Trophoblast cell (in vitro differentiated cells and primary cell): ENCODE measurements around the gene MTRFR.
A peak's percentile ranks its signal among the peaks of the same experiment; 100 is the strongest.

Experiments used
- DNase-seq, 2 donors: peaks; one replicate each; pipeline ENCODE4 v3.0.0-alpha.2; 2016
- H2AFZ ChIP-seq: 2 replicates; pipeline ENCODE4 v1.6.1; 2013; ENCODE audit warnings: low read length, moderate library complexity, mild to moderate bottlenecking; ENCODE audit not compliant: insufficient read depth, poor library complexity
- H2AK5ac ChIP-seq: 2 replicates; pipeline ENCODE4 v1.6.1; 2013; ENCODE audit warnings: mild to moderate bottlenecking, low read length
- H2BK120ac ChIP-seq: 2 replicates; pipeline ENCODE4 v1.6.1; 2013; ENCODE audit warnings: low read length, mild to moderate bottlenecking, moderate library complexity; ENCODE audit not compliant: insufficient read depth, poor library complexity
- H2BK12ac ChIP-seq: 2 replicates; pipeline ENCODE4 v1.6.1; 2013; ENCODE audit warnings: mild to moderate bottlenecking, low read length, moderate library complexity
- H2BK5ac ChIP-seq: 2 replicates; pipeline ENCODE4 v1.6.1; 2013; ENCODE audit warnings: low read length, low read depth, moderate library complexity, mild to moderate bottlenecking; ENCODE audit not compliant: poor library complexity
- H3K14ac ChIP-seq: 2 replicates; pipeline ENCODE4 v1.6.1; 2013; ENCODE audit warnings: mild to moderate bottlenecking, low read length
- H3K18ac ChIP-seq: 2 replicates; pipeline ENCODE4 v1.6.1; 2013; ENCODE audit warnings: mild to moderate bottlenecking, low read length
- H3K23ac ChIP-seq: 2 replicates; pipeline ENCODE4 v1.6.1; 2013; ENCODE audit warnings: low read length
- H3K27ac ChIP-seq: 2 replicates; pipeline ENCODE4 v1.5.1; 2013; ENCODE audit warnings: low read depth, mild to moderate bottlenecking, inconsistent platforms, low read length, moderate library complexity
- H3K27me3 ChIP-seq: 2 replicates; pipeline ENCODE4 v1.6.1; 2013; ENCODE audit warnings: inconsistent platforms, mild to moderate bottlenecking, low read length, moderate library complexity; ENCODE audit not compliant: insufficient read depth
- H3K36me3 ChIP-seq, 2 experiments: 1 replicate in 1 of 2; 2 replicates in 1 of 2; pipeline ENCODE4 v1.6.1; 2013; ENCODE audit warnings: low read length in 2 of 2, mild to moderate bottlenecking in 2 of 2, moderate library complexity in 1 of 2; ENCODE audit not compliant: insufficient read depth in 2 of 2, control insufficient read depth in 1 of 2
- H3K4ac ChIP-seq: 2 replicates; pipeline ENCODE4 v1.6.1; 2013; ENCODE audit warnings: low read depth, mild to moderate bottlenecking, low read length, moderate library complexity
- H3K4me1 ChIP-seq, 2 experiments: 1 replicate in 1 of 2; 2 replicates in 1 of 2; pipeline ENCODE4 v1.6.1; 2013; ENCODE audit warnings: low read length in 2 of 2, mild to moderate bottlenecking in 2 of 2, moderate library complexity in 1 of 2; ENCODE audit not compliant: insufficient read depth in 2 of 2, control insufficient read depth in 1 of 2
- H3K4me2 ChIP-seq: 2 replicates; pipeline ENCODE4 v1.6.1; 2013; ENCODE audit warnings: inconsistent platforms, mild to moderate bottlenecking, low read length, moderate library complexity
- H3K4me3 ChIP-seq: 2 replicates; pipeline ENCODE4 v1.5.1; 2013; ENCODE audit warnings: mild to moderate bottlenecking, low read depth, low read length, inconsistent platforms
- H3K79me1 ChIP-seq: one replicate; pipeline ENCODE4 v1.6.1; 2013; ENCODE audit warnings: low read length
- H3K79me2 ChIP-seq: 2 replicates; pipeline ENCODE4 v1.6.1; 2013; ENCODE audit warnings: low read length, mild to moderate bottlenecking; ENCODE audit not compliant: control insufficient read depth, insufficient read depth, poor library complexity
- H3K9ac ChIP-seq: 2 replicates; pipeline ENCODE4 v1.6.1; 2013; ENCODE audit warnings: mild to moderate bottlenecking, low read length
- H3K9me3 ChIP-seq: 2 replicates; pipeline ENCODE4 v1.6.1; 2013; ENCODE audit warnings: low read depth, mild to moderate bottlenecking, control low read depth, inconsistent platforms, low read length; ENCODE audit not compliant: insufficient read depth
- H4K12ac ChIP-seq: 2 replicates; pipeline ENCODE4 v1.6.1; 2013; ENCODE audit warnings: low read depth, mild to moderate bottlenecking, low read length, moderate library complexity
- H4K8ac ChIP-seq: 2 replicates; pipeline ENCODE4 v1.6.1; 2013; ENCODE audit warnings: low read depth, mild to moderate bottlenecking, low read length, moderate library complexity
- H4K91ac ChIP-seq: one replicate; pipeline ENCODE4 v1.6.1; 2013; ENCODE audit warnings: low read depth, mild to moderate bottlenecking, low read length, moderate library complexity
- WGBS: extraction: QIAGEN DNeasy Blood & Tissue Kit; methylation state at CpG from one replicate; pipeline ENCODE4 v1.1.7; 2013; ENCODE audit warnings: missing lambda C conversion rate; ENCODE audit not compliant: insufficient read length, insufficient coverage; ENCODE audit errors: extremely low coverage; 5-methylcytosine and 5-hydroxymethylcytosine counted together

The MTRFR gene

GRCh38 chr12:123227581-123228258 lies 5.5 kb upstream of the MTRFR start:
- H2AK5ac ChIP-seq, result no peak overlapping the region
- no peak overlapping the region for H3K4me3 ChIP-seq
- no peak overlapping the region for H3K18ac ChIP-seq
- no peak overlapping the region for H2BK120ac ChIP-seq
- H3K27me3 ChIP-seq, result no peaks in the 10 kb centered on the region
- H3K9ac ChIP-seq, result peak overlapping the region; percentile 61
- H4K12ac ChIP-seq, result no peak overlapping the region
- no peaks in the 10 kb centered on the region for H3K79me2 ChIP-seq
- no peak overlapping the region for H3K4me2 ChIP-seq
- no peak overlapping the region for H2BK12ac ChIP-seq
- DNase-seq, result no peak
- no peak overlapping the region for H3K14ac ChIP-seq
- H3K9me3 ChIP-seq, result no peaks in the 10 kb centered on the region
- no peak overlapping the region for H4K91ac ChIP-seq
- peaks cover 0 to 3% of the 10 kb centered on the region in 2 experiments for H3K4me1 ChIP-seq
- no peak overlapping the region for H4K8ac ChIP-seq
- peaks cover 0 to 3% of the 10 kb centered on the region in 2 experiments for H3K36me3 ChIP-seq
- no peak overlapping the region for H2BK5ac ChIP-seq
- H3K4ac ChIP-seq, result no peak overlapping the region
- H3K79me1 ChIP-seq, result peaks cover 2% of the 10 kb centered on the region
- H2AFZ ChIP-seq, result no peak overlapping the region
- H3K27ac ChIP-seq, result no peak overlapping the region
- no CpG with 5 or more reads among the region's 5 CpGs for WGBS
- no peak overlapping the region for H3K23ac ChIP-seq

DNA sequence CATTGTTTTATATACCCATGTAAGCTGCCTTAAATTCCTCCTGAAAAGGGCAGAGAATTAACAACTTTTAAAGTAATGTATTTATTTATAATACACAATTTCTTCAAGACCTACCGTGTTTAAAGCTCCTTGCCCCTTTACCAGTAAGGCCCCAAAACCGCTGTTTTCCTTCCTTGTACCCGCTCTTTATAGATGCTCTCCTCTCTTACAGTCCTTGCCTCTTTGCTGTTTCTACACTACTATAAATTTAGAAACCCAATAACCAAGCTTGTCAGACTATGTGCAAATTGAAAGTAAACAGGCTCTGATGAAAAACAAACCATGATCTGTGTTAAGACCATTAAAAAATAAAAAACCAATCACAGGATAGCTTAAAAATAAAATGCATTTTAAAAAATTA lies 4.2 kb upstream of the MTRFR start:
- Histone ChIP-seq H3K36me3 (peaks cover 0 to 3% of the 10 kb centered on the region in 2 experiments), H4K91ac (no peak overlapping the region), H3K4me2 (no peak overlapping the region), H2AFZ (no peak overlapping the region), H3K9me3 (peaks cover 2% of the 10 kb centered on the region), H2BK12ac (no peak overlapping the region), H3K4ac (no peak overlapping the region), H2BK5ac (no peak overlapping the region), H3K14ac (no peak overlapping the region), H3K23ac (no peak overlapping the region), H2AK5ac (no peak overlapping the region), H3K79me2 (peaks cover 8% of the 10 kb centered on the region), H4K8ac (no peak overlapping the region), H3K79me1 (peaks cover 6% of the 10 kb centered on the region), H4K12ac (no peak overlapping the region), H3K27me3 (no peaks in the 10 kb centered on the region), H3K9ac (no peak overlapping the region), H2BK120ac (no peak overlapping the region), H3K4me1 (peaks cover 3 to 5% of the 10 kb centered on the region in 2 experiments), H3K18ac (no peak overlapping the region), H3K27ac (no peak overlapping the region), H3K4me3 (no peak overlapping the region)
- no CpG with 5 or more reads among the region's 3 CpGs for WGBS
- no peak for DNase-seq

- H3K4ac ChIP-seq, result no peak overlapping the region
- DNase-seq, result no peak
- no peak overlapping the region for H3K9ac ChIP-seq
- no peak overlapping the region for H3K18ac ChIP-seq
- H3K4me3 ChIP-seq, result no peak overlapping the region
- H3K23ac ChIP-seq, result no peak overlapping the region
- no peak overlapping the region for H2BK12ac ChIP-seq
- H4K8ac ChIP-seq, result no peak overlapping the region
- no CpG with 5 or more reads among the region's 5 CpGs for WGBS
- H2BK120ac ChIP-seq, result no peak overlapping the region
- no peak overlapping the region for H2BK5ac ChIP-seq
- H3K79me2 ChIP-seq, result peaks cover 9% of the 10 kb centered on the region
- H4K12ac ChIP-seq, result no peak overlapping the region
- H3K14ac ChIP-seq, result no peak overlapping the region
- no peak overlapping the region for H4K91ac ChIP-seq
- H2AK5ac ChIP-seq, result no peak overlapping the region
- no peak overlapping the region for H3K27ac ChIP-seq
- H3K4me2 ChIP-seq, result peak overlapping the region; percentile 86
- no peak overlapping the region for H2AFZ ChIP-seq
- peaks cover 6% of the 10 kb centered on the region for H3K79me1 ChIP-seq
- no peaks in the 10 kb centered on the region for H3K36me3 ChIP-seq
- no peaks in the 10 kb centered on the region for H3K27me3 ChIP-seq
- H3K4me1 ChIP-seq, result peaks cover 5 to 7% of the 10 kb centered on the region in 2 experiments
- peaks cover 2% of the 10 kb centered on the region for H3K9me3 ChIP-seq
These were observed 1.3 kb upstream of the MTRFR start for GRCh38 chr12:123231931-123232330.

- no CpG with 5 or more reads among the region's 15 CpGs for WGBS
- Histone ChIP-seq H3K4me1 (peaks cover 5 to 7% of the 10 kb centered on the region in 2 experiments), H2BK120ac (no peak overlapping the region), H3K27ac (peak overlapping the region; percentile 43), H3K18ac (peak overlapping the region; percentile 2), H3K79me2 (peaks cover 9% of the 10 kb centered on the region), H4K8ac (peak overlapping the region; percentile 49), H2BK12ac (no peak overlapping the region), H3K27me3 (no peaks in the 10 kb centered on the region), H3K4me2 (peak overlapping the region; percentile 86), H2AFZ (peak overlapping the region; percentile 71), H3K79me1 (peaks cover 6% of the 10 kb centered on the region), H3K36me3 (no peaks in the 10 kb centered on the region), H4K12ac (no peak overlapping the region), H3K14ac (no peak overlapping the region), H2AK5ac (no peak overlapping the region), H3K9ac (peak overlapping the region; percentile 88), H2BK5ac (no peak overlapping the region), H3K23ac (no peak overlapping the region), H3K9me3 (peaks cover 2% of the 10 kb centered on the region), H4K91ac (peak overlapping the region; percentile 33), H3K4ac (no peak overlapping the region), H3K4me3 (peak overlapping the region; percentile 95)
- DNase-seq, result no peak
These were observed 797 bp upstream of the MTRFR start for GRCh38 chr12:123232472-123232806.
